ENCODE measurements around the gene FOXP1.

GRCh38 chr3:71180524-71180923 is 403.0 kb downstream of the FOXP1 start:
- TF ChIP-seq CTCF (IDR thresholded peaks at IDR 0.05) (no peak), POLR2A (IDR thresholded peaks at IDR 0.05) (no peak)

Data from adrenal gland (tissue), 5 donors.